ENCODE measurements around the gene GMPR.
"Not testable (repeated sequence)": the region's sequence is repeated elsewhere in the genome, so short reads cannot be mapped to it uniquely, and the experiment has no call there.

GMPR gene

GRCh38 chr6:16226117-16227047 lies 12.0 kb upstream of the GMPR start:
- DNase-seq = not testable (repeated sequence)

DNA sequence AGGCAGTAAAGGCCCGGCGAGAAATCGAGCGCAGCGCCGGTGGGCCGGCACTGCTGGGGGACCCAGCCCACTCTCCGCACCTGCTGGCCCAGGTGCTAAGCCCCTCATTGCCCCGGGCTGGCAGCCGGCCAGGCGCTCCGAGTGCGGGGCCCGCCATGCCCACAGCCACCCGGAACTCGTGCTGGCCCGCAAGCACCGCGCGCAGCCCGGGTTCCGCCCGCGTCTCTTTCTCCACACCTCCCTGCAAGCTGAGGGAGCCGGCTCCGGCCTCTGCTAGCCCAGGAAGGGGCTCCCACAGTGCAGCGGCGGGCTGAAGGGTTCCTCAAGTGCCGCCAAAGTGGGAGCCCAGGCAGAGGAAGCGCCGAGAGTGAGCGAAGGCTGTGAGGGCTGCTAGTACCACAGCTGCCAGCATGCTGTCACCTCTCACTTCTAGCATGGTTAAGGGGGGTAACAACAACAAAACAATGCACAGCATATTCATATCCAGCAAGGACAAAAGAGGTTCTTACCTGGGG lies 11.3 kb upstream of the GMPR start:
- no peak for DNase-seq

DNA sequence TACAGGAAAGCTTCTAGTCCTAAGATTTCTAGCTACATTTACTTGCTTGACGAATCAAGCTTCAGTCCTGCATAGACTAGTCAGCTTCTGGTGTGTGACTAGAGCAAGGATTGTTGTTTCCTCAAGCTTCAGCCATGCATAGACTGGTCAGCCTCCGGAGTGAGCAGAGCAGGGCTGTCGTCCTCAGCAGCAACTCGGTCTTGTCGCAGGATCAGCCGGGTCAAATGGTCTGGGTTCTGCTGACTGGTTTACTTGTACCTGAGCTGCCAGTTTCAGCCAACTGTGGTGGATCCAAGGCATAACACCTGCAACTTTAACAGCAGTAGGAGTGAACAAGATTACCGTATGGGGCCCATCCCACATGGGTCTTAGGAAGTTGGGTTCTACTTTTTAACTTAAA lies 10.8 kb upstream of the GMPR start:
- no peak for DNase-seq

DNA sequence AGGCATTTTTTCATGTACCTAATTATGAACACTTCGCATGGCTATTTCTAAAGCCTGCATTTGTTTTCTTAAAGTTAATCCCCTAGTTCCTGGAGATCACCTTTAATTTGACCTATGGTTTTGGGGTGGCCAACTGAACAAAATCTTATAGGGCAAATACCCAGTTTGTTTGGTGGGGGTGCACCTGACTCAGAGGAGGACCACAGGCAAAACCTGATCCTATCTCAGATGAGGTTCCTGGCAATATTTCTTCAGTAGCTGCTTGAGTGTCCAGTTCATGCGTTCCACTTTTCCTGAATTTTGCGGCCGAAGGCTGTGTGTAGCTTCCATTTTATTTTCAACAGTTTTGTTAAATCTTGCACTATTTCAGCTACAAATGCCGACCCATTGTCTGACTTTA lies 10.3 kb upstream of the GMPR start:
- no peak for DNase-seq

GRCh38 chr6:16228709-16229665 lies 9.4 kb upstream of the GMPR start:
- no peak for DNase-seq

DNA sequence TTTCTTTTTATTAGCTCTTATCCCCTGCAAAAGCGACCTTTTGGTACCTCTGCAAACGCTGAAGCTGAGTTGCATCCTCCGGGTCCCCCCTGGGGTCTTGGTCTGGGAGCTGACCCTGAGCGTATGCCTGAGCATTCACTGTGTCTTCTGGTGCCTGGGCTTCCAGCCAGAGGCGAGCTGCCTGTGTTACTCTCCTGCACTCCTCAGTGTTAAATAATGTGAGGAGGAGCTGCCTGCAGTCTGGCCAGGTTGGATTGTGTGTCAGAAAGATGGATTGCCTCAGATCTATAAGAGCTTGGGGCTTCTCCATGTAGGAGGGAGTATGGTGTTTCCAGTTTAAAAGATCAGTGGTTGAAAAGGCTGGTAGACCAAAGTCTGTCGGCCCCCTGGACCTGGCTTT lies 8.7 kb upstream of the GMPR start:
- no peak for DNase-seq

GRCh38 chr6:16230953-16231352 lies 7.4 kb upstream of the GMPR start:
- no peak for DNase-seq

DNA sequence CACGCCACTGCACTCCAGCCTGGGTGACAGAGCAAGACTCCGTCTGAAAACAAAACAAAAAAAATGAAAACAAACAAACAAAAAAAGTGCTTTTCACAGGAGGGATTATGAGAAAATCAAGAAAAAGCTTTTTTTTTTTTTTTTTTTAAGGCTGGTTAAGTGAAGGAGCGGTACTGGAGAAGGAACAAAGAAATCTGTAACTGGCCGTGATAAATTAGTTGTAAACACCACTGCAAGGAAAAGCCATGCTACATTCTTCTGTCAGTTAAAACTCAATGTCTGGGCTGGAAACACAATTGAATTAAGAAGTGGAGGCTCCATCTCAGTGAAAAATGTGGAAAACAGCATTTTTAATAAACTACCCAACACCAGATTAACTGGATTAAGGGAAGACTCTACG lies 6.3 kb upstream of the GMPR start:
- DNase-seq = no peak

GRCh38 chr6:16236009-16236501 lies 2.3 kb upstream of the GMPR start:
- no peak for DNase-seq

DNA sequence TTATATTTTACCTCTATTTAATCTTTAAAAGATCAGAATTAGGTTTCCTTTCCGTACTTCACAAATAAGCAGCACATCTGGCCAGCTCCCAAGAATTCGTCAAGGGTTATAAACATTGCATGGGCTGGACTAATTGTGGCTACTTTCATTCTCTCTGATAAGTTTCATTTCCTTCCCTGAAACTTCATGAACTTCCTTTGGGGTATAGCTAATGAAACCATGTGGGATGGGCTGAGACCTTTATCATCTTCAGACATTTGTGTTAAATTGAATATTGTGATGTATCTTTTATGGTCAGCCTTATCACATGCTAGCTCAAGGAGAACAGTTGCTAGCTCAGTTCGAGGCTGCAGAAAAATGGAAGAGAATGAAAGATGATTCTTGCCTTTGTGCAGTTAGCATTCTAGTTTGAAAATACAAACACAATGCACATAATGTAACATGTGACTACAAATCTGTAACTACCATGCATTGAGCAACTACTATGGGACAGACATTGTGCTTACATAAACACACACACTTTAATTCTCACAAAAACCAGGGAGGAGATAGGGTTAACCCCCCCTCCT lies 1.7 kb upstream of the GMPR start:
- no peak for DNase-seq

GRCh38 chr6:16237242-16237641 lies 1.1 kb upstream of the GMPR start:
- no peak for DNase-seq

- DNase-seq = peak; percentile 60
These were observed 793 bp downstream of the GMPR start for GRCh38 chr6:16238963-16239797.

GRCh38 chr6:16239798-16240123 lies 1.4 kb downstream of the GMPR start:
- DNase-seq = no peak

DNA sequence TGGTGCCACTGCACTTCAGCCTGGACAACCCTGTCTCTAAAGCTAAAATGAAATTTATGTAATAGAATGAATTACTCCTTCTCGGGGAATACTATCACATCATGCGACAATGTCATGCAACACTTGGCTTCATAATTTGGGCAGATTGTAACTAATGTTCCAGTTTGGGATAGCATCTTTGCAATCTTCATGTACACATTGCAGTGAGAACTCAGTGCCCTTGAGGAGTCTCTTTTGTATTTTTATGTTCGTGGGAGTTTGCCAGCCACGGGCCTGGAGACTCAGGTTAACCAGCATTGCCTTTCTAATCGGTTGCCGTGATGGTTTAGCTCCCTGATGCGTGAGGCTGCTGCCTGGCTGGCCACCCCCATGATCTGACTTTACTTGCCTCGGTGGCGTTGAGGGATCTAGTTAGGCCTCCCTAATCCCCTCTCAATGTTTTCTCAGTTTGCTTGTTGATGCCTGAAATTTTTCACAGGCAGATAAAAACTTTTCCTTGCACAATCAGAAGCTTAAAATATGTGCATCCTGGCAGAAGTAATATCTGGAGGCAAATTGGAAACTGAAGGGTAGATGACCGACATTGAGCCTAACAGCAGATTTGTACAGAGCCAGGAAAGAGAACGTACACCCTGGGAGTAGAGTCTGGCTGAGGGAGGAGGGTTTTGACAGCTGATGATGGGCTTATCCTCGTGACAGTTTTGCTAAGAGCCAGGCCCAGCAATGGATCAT lies 2.4 kb downstream of the GMPR start:
- DNase-seq = no peak

- no peak for DNase-seq
These were observed 2.9 kb downstream of the GMPR start for GRCh38 chr6:16241321-16241689.

- DNase-seq = peak; percentile 54
These were observed 4.7 kb downstream of the GMPR start for GRCh38 chr6:16243055-16243454.

- peak; percentile 43 for DNase-seq
These were observed 5.3 kb downstream of the GMPR start for GRCh38 chr6:16243664-16244063.

DNA sequence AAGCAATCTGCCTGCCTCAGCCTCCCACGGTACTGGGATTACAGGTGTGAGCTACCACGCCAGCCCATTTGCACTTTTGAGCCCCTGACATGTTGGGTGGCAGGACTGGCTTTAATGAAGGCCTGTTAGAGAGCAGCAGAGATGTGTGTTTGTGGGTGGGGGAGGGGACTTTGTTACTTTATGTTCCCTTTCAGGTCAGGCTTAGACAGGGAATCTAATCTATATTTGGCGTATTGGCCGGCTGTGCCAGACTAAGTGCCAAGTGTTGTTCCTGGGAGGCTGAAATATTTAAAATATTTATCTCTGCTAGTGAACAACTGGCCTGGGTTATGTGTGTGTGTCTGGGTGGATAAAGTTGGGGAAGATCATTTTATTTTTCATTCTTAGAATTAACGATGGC lies 6.1 kb downstream of the GMPR start:
- peak; percentile 48 for DNase-seq

GRCh38 chr6:16244869-16245451 lies 6.6 kb downstream of the GMPR start:
- peak; percentile 38 for DNase-seq

DNA sequence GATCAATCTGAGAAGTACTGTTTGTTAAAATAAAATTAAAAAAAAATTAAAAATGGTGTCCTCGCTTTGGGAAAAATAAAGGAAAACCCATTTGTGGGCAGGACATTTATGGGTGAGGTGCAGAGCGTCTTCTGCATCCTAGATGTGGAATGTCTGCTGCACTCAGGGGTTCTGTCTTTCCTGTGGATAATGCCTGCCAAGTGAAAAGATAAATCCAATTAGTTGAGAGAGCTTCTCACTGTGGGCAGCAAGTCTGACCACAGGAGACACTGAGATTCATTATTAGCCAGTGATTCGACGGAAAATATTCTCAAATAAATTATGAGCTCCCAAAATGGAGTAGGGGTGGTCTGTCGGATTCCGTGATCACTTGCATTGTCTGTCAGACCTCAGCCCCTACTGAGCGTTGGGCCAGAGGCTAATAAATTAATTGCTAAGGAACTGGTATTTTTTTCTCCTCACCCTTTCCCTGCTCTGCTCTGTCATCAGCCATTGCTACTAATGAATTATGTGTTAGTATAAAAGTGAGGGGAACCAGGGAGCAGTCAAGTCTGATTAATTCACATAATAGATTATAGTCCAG lies 10.0 kb downstream of the GMPR start:
- no peak for DNase-seq

DNA sequence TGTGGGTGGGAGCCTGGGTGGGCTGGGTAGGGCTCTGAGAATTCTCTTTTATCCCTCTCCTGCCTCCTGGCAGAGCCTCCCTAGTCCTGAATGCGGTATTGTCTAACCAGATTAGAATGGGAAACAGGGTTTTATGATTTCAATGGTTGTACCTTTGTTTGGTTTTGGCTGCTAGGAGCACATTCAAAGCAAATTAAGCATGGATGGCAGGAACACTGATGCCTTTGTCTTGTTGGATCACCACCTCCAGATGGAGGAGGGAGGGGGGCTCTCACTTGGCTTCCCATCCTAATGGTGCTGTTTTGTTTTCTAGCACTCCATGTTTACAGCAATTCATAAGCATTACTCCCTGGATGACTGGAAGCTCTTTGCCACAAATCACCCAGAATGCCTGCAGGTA lies 11.6 kb downstream of the GMPR start:
- no peak for DNase-seq
